ENCODE results near the gene AP1AR. TPM values are rescaled to one million over a fixed set of nuclear protein-coding genes. Genes with fewer than 3 reads are reported as not detected.

AP1AR gene
- total and polyA plus RNA-seq, 2 of the 8 experiments (the other 6 are each of a cell fraction or from before 2014, with no cell fraction given), result 5.3 to 27.7 TPM

- Histone ChIP-seq H3K4ac (replicated peaks; ENCODE audit: insufficient read length, low read depth, low read length) (no peak overlapping the region), H2AFZ (ENCODE audit: low read length) (no peak overlapping the region), H3K79me2 (ENCODE audit: control insufficient read depth in 1 of 2, insufficient read depth in 2 of 2, low read length in 2 of 2) (no peaks in the 10 kb centered on the region), H3K18ac (ENCODE audit: extremely low read depth, low read length) (no peak overlapping the region), H2BK15ac (ENCODE audit: low read length) (no peak overlapping the region), H3K79me1 (ENCODE audit: low read depth, low read length) (no peaks in the 10 kb centered on the region), H3K9me3 (ENCODE audit: insufficient read depth in 2 of 2, low read depth in 1 of 2, low read length in 1 of 2) (peaks cover 0 to 3% of the 10 kb centered on the region in 2 experiments; a peak in 3 of 4 replicates), H3K9ac (replicated peaks in 1 of 4; ENCODE audit: extremely low read depth in 1 of 4, low read depth in 3 of 4, low read length in 3 of 4) (no peak overlapping the region), H2BK12ac (ENCODE audit: low read depth, low read length) (no peak overlapping the region), H3K23ac (ENCODE audit: insufficient read length) (no peak overlapping the region), H2BK5ac (ENCODE audit: low read depth, low read length) (no peak overlapping the region), H3K27me3 (replicated peaks in 1 of 4; ENCODE audit: control insufficient read depth in 3 of 4, extremely low read depth in 1 of 4, insufficient read depth in 3 of 4, low read length in 3 of 4) (no peaks in the 10 kb centered on the region), H3K36me3 (ENCODE audit: control insufficient read depth in 2 of 4, insufficient read depth in 4 of 4, low read length in 3 of 4) (no peaks in the 10 kb centered on the region), H4K91ac (replicated peaks; ENCODE audit: insufficient read length, low read length) (no peak overlapping the region), H3K14ac (ENCODE audit: insufficient read length) (no peak overlapping the region), H3K23me2 (ENCODE audit: low read depth, low read length) (no peaks in the 10 kb centered on the region), H2BK20ac (ENCODE audit: low read length) (no peak overlapping the region), H4K5ac (ENCODE audit: insufficient read length, low read depth, low read length) (no peak overlapping the region), H3K4me2 (ENCODE audit: insufficient read depth in 1 of 2, low read depth in 2 of 2, low read length in 2 of 2) (no peak overlapping the region), H2AK5ac (ENCODE audit: low read depth, low read length) (no peak overlapping the region), H3K27ac (ENCODE audit: low read depth, low read length) (no peak overlapping the region), H3K56ac (replicated peaks; ENCODE audit: insufficient read length, low read depth, low read length) (no peak overlapping the region), H4K8ac (ENCODE audit: extremely low read depth, insufficient read depth, low read length) (no peak overlapping the region), H3K4me3 (ENCODE audit: extremely low read depth in 1 of 4, insufficient read depth in 2 of 4, low read depth in 3 of 4, low read length in 4 of 4) (no peak overlapping the region), H4K20me1 (replicated peaks in 1 of 2; ENCODE audit: control insufficient read depth in 1 of 2, insufficient read depth in 2 of 2, low read length in 2 of 2) (no peaks in the 10 kb centered on the region), H3K4me1 (replicated peaks in 1 of 4; ENCODE audit: control insufficient read depth in 3 of 4, insufficient read depth in 4 of 4, low read length in 3 of 4) (peaks cover 0 to 3% (median 0%) of the 10 kb centered on the region in 4 experiments; a peak in 1 of 7 replicates), H2BK120ac (replicated peaks; ENCODE audit: low read depth, low read length) (no peak overlapping the region)
- ChIA-PET CTCF (ENCODE audit: partially characterized antibody) (interaction anchor here (1.0 kb wide), 1 partner anchor 30 kb away, joined by 3 read pairs; no protein-coding TSS in a partner anchor), POLR2A (ENCODE audit: partially characterized antibody) (no interaction called here)
- no peak for FAIRE-seq
- TF ChIP-seq NRF1 (IDR thresholded peaks at IDR 0.05; ENCODE audit: low read depth, low read length) (no peak), SP1 (IDR thresholded peaks at IDR 0.05; ENCODE audit: low read depth, low read length) (no peak), CBX5 (IDR thresholded peaks at IDR 0.05; ENCODE audit: low read depth, low read length) (no peak), RBBP5 (IDR thresholded peaks at IDR 0.05; ENCODE audit: borderline replicate concordance, low read depth, low read length) (no peak), KDM5A (IDR thresholded peaks at IDR 0.05; ENCODE audit: low read length) (no peak), SP2 (IDR thresholded peaks at IDR 0.05; ENCODE audit: low read length) (no peak), TCF12 (IDR thresholded peaks at IDR 0.05; ENCODE audit: low read depth, low read length) (no peak), SIRT6 (IDR thresholded peaks at IDR 0.05; ENCODE audit: low read length) (no peak), ATF2 (IDR thresholded peaks at IDR 0.05; ENCODE audit: low read length) (no peak)
- DNase-seq (ENCODE audit: low read depth in 1 of 2, low spot score in 2 of 2), result no peak
- 89% methylated on average over 10 of the region's 10 CpGs; no CpG with 5 or more reads in 1 of the 2 experiments for WGBS, 2 experiments (ENCODE audit: extremely low coverage in 1 of 2, insufficient coverage in 1 of 2, insufficient read length in 1 of 2, insufficient replicate concordance in 2 of 2, low coverage in 1 of 2, low lambda C conversion rate in 2 of 2, missing lambda C conversion rate in 1 of 2)
Measured at GRCh38 chr4:112277705-112278448, 46.3 kb downstream of the AP1AR start.
